HepG2 (cell line): ENCODE results near the gene DIP2C.

ENCODE experiments used
- EZH2 ChIP-seq: conservative IDR thresholded peaks from 2 replicates; pipeline ENCODE4 v1.6.1; 2012; ENCODE audit warnings: mild to moderate bottlenecking, low read depth, low read length, moderate library complexity
- KLF16 ChIP-seq, 2 experiments: sonication (generic) in 1 of 2; formaldehyde crosslinking in 1 of 2; IDR thresholded peaks; 2 replicates each; pipeline versions ENCODE4 v1.6.1 to v1.8.0; 2016 to 2023; ENCODE audit warnings: missing genetic modification reagents in 2 of 2, missing compliant biosample characterization in 1 of 2
- MAZ ChIP-seq, 2 experiments: sonication (generic) in 1 of 2; formaldehyde crosslinking in 1 of 2; IDR thresholded peaks; 2 replicates each; pipeline versions ENCODE4 v1.5.0 to v1.6.1; 2012 to 2020; ENCODE audit warnings: low read depth in 2 of 2, mild to moderate bottlenecking in 2 of 2, borderline replicate concordance in 1 of 2, improper control_type of control experiment in 1 of 2, low read length in 1 of 2, missing genetic modification reagents in 1 of 2, moderate library complexity in 1 of 2
- POLR2G ChIP-seq: fragments of 200-400 bp; formaldehyde crosslinking; IDR thresholded peaks from 2 replicates; pipeline ENCODE4 v1.6.1; 2018; ENCODE audit warnings: mild to moderate bottlenecking, low read depth, low read length, moderate library complexity
- ZNF136 ChIP-seq: sonication (generic); formaldehyde crosslinking; IDR thresholded peaks from 2 replicates; pipeline ENCODE4 v1.8.1; 2022; ENCODE audit warnings: low read depth, mild to moderate bottlenecking, moderate library complexity, missing genetic modification reagents

- TF ChIP-seq ZNF136 (CRISPR knock-in tag) (no peak), EZH2 (no peak), POLR2G (no peak), KLF16 (CRISPR knock-in tag; IDR thresholded peaks at IDR 0.05) (no peak), MAZ (IDR thresholded peaks at IDR 0.05; ENCODE audit: borderline replicate concordance, low read depth, low read length) (no peak), MAZ (CRISPR knock-in tag; IDR thresholded peaks at IDR 0.05; ENCODE audit: low read depth) (no peak)
Observed at GRCh38 chr10:476455-476780, 213.1 kb downstream of the DIP2C start.
